HCT116 (cell line): ENCODE data around the gene COPG2. TPM values are rescaled to one million over a fixed set of nuclear protein-coding genes. Genes with fewer than 3 reads are reported as not detected.

ENCODE experiments used
- ATAC-seq: fragments of 200-7000 bp; cut with Tn5 transposase; 2 replicates; pipeline ENCODE4 v1.9.1; 2020; ENCODE audit warnings: mild to moderate bottlenecking, moderate library complexity
- BruUV-seq: library from RNA; stranded (reverse); fragments of 400-500 nt; replicated peaks from 2 replicates; lab custom pipeline; 2021; lab: Mats Ljungman, UMichigan
- CTCF ChIA-PET: fragments of 300-600 bp; sonication (Branson Sonifier 250); formaldehyde crosslinking; loops from one replicate; lab custom pipeline; 2021; ENCODE audit warnings: antibody characterized with exemption; lab: Charles Lee
- POLR2A ChIA-PET: fragments of 300-600, 350-600 bp; sonication (Branson Sonifier 250); formaldehyde crosslinking; loops from one replicate; lab custom pipeline; 2021; ENCODE audit warnings: antibody characterized with exemption; lab: Charles Lee
- RAD21 ChIA-PET, 2 experiments: fragments of 300-600 bp; sonication (Branson Sonifier 250); formaldehyde crosslinking; loops; one replicate each; lab custom pipeline; 2023; ENCODE audit warnings: low total read pairs in 2 of 2; ENCODE audit not compliant: uncharacterized antibody in 2 of 2, unreplicated experiment in 2 of 2, low non-redundant PET in 1 of 2; lab: Charles Lee
- DNase-seq: peaks from one replicate; pipeline ENCODE4 v3.0.0-alpha.2; 2010; ENCODE audit warnings: low read depth, low spot score
- H2AFZ ChIP-seq: fragments of 200-600 bp; shearing (Covaris generic), sonication (generic); 2 replicates; pipeline ENCODE4 v1.6.1; 2017; ENCODE audit warnings: low read depth, mixed run types, mixed read lengths, antibody characterized with exemption, low read length; ENCODE audit not compliant: poor library complexity, severe bottlenecking
- H3K27ac ChIP-seq: 2 replicates; pipeline ENCODE4 v1.5.1; 2012; ENCODE audit warnings: low read depth, low read length
- H3K27me3 ChIP-seq: fragments of 200-600 bp; sonication (generic); 2 replicates; pipeline ENCODE4 v1.6.1; 2016; ENCODE audit warnings: mixed run types, low read length, mixed read lengths; ENCODE audit not compliant: insufficient read depth
- H3K36me3 ChIP-seq, 2 experiments: fragments of 200-500 bp in 1 of 2; fragments of 200-600 bp in 1 of 2; sonication (Bioruptor generic) in 1 of 2; sonication (generic) in 1 of 2; 2 replicates each; pipeline versions ENCODE4 v1.5.1 to v1.6.1; 2014 to 2016; ENCODE audit warnings: low read length in 2 of 2, inconsistent platforms in 1 of 2, mixed read lengths in 1 of 2, mixed run types in 1 of 2; ENCODE audit not compliant: insufficient read depth in 2 of 2, control insufficient read depth in 1 of 2
- H3K4me1 ChIP-seq, 2 experiments: fragments of 200-600 bp in 1 of 2; sonication (generic) in 1 of 2; 2 replicates each; pipeline versions ENCODE4 v1.5.1 to v1.6.1; 2012 to 2017; ENCODE audit warnings: low read length in 2 of 2, inconsistent platforms in 1 of 2, mild to moderate bottlenecking in 1 of 2, mixed read lengths in 1 of 2, mixed run types in 1 of 2, moderate library complexity in 1 of 2; ENCODE audit not compliant: insufficient read depth in 2 of 2, control insufficient read depth in 1 of 2
- H3K4me2 ChIP-seq: fragments of 200-600 bp; sonication (generic); 2 replicates; pipeline ENCODE4 v1.6.1; 2017; ENCODE audit warnings: mixed run types, low read length, mixed read lengths
- H3K4me3 ChIP-seq, 2 experiments: fragments of 200-600 bp in 1 of 2; sonication (generic) in 1 of 2; replicated peaks in 1 of 2; 2 replicates each; pipeline ENCODE4 v1.5.1; 2011 to 2016; ENCODE audit warnings: low read length in 2 of 2, control low read depth in 1 of 2, low read depth in 1 of 2, mild to moderate bottlenecking in 1 of 2, mixed read lengths in 1 of 2, mixed run types in 1 of 2
- H3K79me2 ChIP-seq: fragments of 200-600 bp; sonication (generic); 2 replicates; pipeline ENCODE4 v1.6.1; 2017; ENCODE audit warnings: mild to moderate bottlenecking, mixed run types, low read length, moderate library complexity, mixed read lengths; ENCODE audit not compliant: insufficient read depth
- H3K9ac ChIP-seq: fragments of 200-600 bp; sonication (generic); 2 replicates; pipeline ENCODE4 v1.6.1; 2016; ENCODE audit warnings: low read length, mixed read lengths
- H3K9me2 ChIP-seq: fragments of 200-600 bp; sonication (generic), shearing (Covaris generic); 2 replicates; pipeline ENCODE4 v1.6.1; 2017; ENCODE audit warnings: mixed run types, mild to moderate bottlenecking, moderate library complexity; ENCODE audit not compliant: insufficient read depth
- H3K9me3 ChIP-seq, 2 experiments: fragments of 200-500 bp in 1 of 2; fragments of 200-600 bp in 1 of 2; sonication (Bioruptor generic) in 1 of 2; sonication (generic) in 1 of 2; 2 replicates each; pipeline ENCODE4 v1.6.1; 2014 to 2017; ENCODE audit warnings: low read length in 2 of 2, mixed read lengths in 2 of 2, inconsistent platforms in 1 of 2, low read depth in 1 of 2, mild to moderate bottlenecking in 1 of 2, mixed run types in 1 of 2, moderate library complexity in 1 of 2; ENCODE audit not compliant: control insufficient read depth in 1 of 2, insufficient read depth in 1 of 2
- H4K20me1 ChIP-seq: fragments of 200-600 bp; sonication (generic), shearing (Covaris generic); 2 replicates; pipeline ENCODE4 v1.6.1; 2017; ENCODE audit warnings: mixed run types, mild to moderate bottlenecking, moderate library complexity; ENCODE audit not compliant: insufficient read depth
- ATF3 ChIP-seq: IDR thresholded peaks from 2 replicates; pipeline ENCODE4 v1.6.1; 2012
- CEBPB ChIP-seq: IDR thresholded peaks from 2 replicates; pipeline ENCODE4 v1.6.1; 2012; ENCODE audit warnings: low read depth
- CTCF ChIP-seq, 3 experiments: fragments of 200-600 bp in 1 of 3; sonication (generic) in 1 of 3; IDR thresholded peaks in 2 of 3; conservative IDR thresholded peaks in 1 of 3; 2 replicates each; pipeline ENCODE4 v1.5.1; 2012 to 2017; ENCODE audit warnings: low read depth in 2 of 3, low read length in 2 of 3, antibody characterized with exemption in 1 of 3, borderline replicate concordance in 1 of 3, control low read depth in 1 of 3, mild to moderate bottlenecking in 1 of 3, mixed read lengths in 1 of 3, mixed run types in 1 of 3, moderate library complexity in 1 of 3; ENCODE audit not compliant: insufficient read depth in 1 of 3
- EGR1 ChIP-seq: IDR thresholded peaks from 2 replicates; pipeline ENCODE4 v1.6.1; 2012; ENCODE audit warnings: low read depth
- ELF1 ChIP-seq: IDR thresholded peaks from 2 replicates; pipeline ENCODE4 v1.6.1; 2012; ENCODE audit warnings: low read depth, borderline replicate concordance
- EZH2phosphoT487 ChIP-seq: fragments of 200-600 bp; IDR thresholded peaks from 2 replicates; pipeline ENCODE4 v1.6.1; 2018; ENCODE audit warnings: antibody characterized with exemption, borderline replicate concordance
- FOSL1 ChIP-seq: IDR thresholded peaks from 2 replicates; pipeline ENCODE4 v1.6.1; 2012; ENCODE audit warnings: low read depth
- JUND ChIP-seq: IDR thresholded peaks from 2 replicates; pipeline ENCODE4 v1.6.1; 2012
- POLR2A ChIP-seq: IDR thresholded peaks from 2 replicates; pipeline ENCODE4 v1.7.0; 2011; ENCODE audit warnings: borderline replicate concordance; ENCODE audit not compliant: insufficient read depth, insufficient read length; ENCODE audit errors: extremely low read depth
- POLR2AphosphoS5 ChIP-seq: IDR thresholded peaks from 2 replicates; pipeline ENCODE4 v1.6.1; 2011; ENCODE audit warnings: mild to moderate bottlenecking, low read depth, low read length, moderate library complexity
- RAD21 ChIP-seq: IDR thresholded peaks from 2 replicates; pipeline ENCODE4 v1.6.1; 2012; ENCODE audit warnings: low read depth, mild to moderate bottlenecking
- SIN3A ChIP-seq: IDR thresholded peaks from 2 replicates; pipeline ENCODE4 v1.6.1; 2012; ENCODE audit warnings: low read depth
- SP1 ChIP-seq: IDR thresholded peaks from 2 replicates; pipeline ENCODE4 v1.6.1; 2012; ENCODE audit warnings: low read depth
- SRF ChIP-seq: IDR thresholded peaks from 2 replicates; pipeline ENCODE4 v1.6.1; 2012; ENCODE audit warnings: low read depth
- TCF7L2 ChIP-seq: IDR thresholded peaks from 2 replicates; pipeline ENCODE4 v1.7.0; 2011; ENCODE audit warnings: borderline replicate concordance, inconsistent platforms; ENCODE audit not compliant: insufficient read depth, insufficient read length; ENCODE audit errors: extremely low read depth
- YY1 ChIP-seq: IDR thresholded peaks from 2 replicates; pipeline ENCODE4 v1.6.1; 2011; ENCODE audit warnings: low read length, low read depth, moderate library complexity, mild to moderate bottlenecking; ENCODE audit not compliant: insufficient replicate concordance; ENCODE audit errors: extremely low read depth
- ZFX ChIP-seq: fragments of 450-650 bp; IDR thresholded peaks from 2 replicates; pipeline ENCODE4 v1.6.1; 2017
- ZNF274 ChIP-seq: fragments of 200-500 bp; sonication (Bioruptor generic); IDR thresholded peaks from 2 replicates; pipeline ENCODE4 v1.6.1; 2014; ENCODE audit warnings: mild to moderate bottlenecking, low read depth, low read length, inconsistent platforms
- intact Hi-C: fragments of 100-400 bp; cut with micrococcal nuclease; formaldehyde crosslinking; loops from 2 replicates; pipeline ENCODE4 v1.10.0; 2022
- total RNA-seq: library from RNA; stranded (reverse); gene quantifications from one replicate; pipeline ENCODE4 v1.2.1, GENCODE V29; 2021; ENCODE audit not compliant: unreplicated experiment
- TF ChIP-seq, protein P1 (sequence below): IDR thresholded peaks from 2 replicates; pipeline ENCODE4 v1.6.1; 2012; ENCODE audit warnings: low read depth
- TF ChIP-seq, protein P2 (sequence below): IDR thresholded peaks from 2 replicates; pipeline ENCODE4 v1.6.1; 2011; ENCODE audit warnings: mild to moderate bottlenecking, low read length, moderate library complexity; ENCODE audit not compliant: insufficient replicate concordance; ENCODE audit errors: extremely low read depth

COPG2 gene
- total RNA-seq, 1 experiment from 2014 or later = 31.0 TPM

DNA sequence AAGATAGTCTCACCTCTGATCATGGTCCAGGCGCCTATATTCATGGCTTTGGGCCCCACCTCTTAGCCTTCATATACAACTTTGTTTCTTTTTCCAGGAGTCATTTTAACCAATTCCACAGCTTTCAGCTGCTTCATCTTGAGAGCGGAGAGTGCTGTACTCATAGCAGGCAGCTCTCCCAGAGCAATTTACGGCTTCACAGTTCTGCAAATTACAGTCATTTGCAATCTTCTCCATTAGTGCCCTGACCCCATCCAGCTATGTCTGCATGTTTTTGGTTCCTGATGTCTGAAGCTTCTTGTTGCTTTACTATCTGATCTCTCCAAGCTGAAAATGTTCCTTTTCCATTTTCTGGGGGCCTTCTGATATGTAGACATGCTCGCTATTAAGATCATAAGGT, 194.7 kb downstream of the COPG2 start:
- ChIA-PET POLR2A (no interaction called here), RAD21 (no interaction called here), CTCF (no interaction called here)
- H3K27me3 ChIP-seq = no peaks in the 10 kb centered on the region
- ATAC-seq = no peak
- H3K9me3 ChIP-seq = no peaks in the 10 kb centered on the region
- no peak overlapping the region for H3K27ac ChIP-seq
- TF ChIP-seq EGR1 (no peak), SIN3A (no peak), JUND (no peak), TCF7L2 (no peak), RAD21 (no peak), EZH2phosphoT487 (no peak), CTCF (IDR thresholded peaks at IDR 0.05 in 2 of 3, conservative IDR thresholded peaks at IDR 0.05 in 1 of 3; ENCODE audit: borderline replicate concordance in 1 of 3, insufficient read depth in 1 of 3, low read depth in 2 of 3, low read length in 2 of 3) (no peak), ELF1 (no peak), ATF3 (no peak), SP1 (no peak), FOSL1 (no peak), SRF (no peak), POLR2AphosphoS5 (no peak), YY1 (no peak), ZNF274 (no peak), POLR2A (no peak), ZFX (no peak), CEBPB (no peak)
- TF ChIP-seq, protein P1, sequence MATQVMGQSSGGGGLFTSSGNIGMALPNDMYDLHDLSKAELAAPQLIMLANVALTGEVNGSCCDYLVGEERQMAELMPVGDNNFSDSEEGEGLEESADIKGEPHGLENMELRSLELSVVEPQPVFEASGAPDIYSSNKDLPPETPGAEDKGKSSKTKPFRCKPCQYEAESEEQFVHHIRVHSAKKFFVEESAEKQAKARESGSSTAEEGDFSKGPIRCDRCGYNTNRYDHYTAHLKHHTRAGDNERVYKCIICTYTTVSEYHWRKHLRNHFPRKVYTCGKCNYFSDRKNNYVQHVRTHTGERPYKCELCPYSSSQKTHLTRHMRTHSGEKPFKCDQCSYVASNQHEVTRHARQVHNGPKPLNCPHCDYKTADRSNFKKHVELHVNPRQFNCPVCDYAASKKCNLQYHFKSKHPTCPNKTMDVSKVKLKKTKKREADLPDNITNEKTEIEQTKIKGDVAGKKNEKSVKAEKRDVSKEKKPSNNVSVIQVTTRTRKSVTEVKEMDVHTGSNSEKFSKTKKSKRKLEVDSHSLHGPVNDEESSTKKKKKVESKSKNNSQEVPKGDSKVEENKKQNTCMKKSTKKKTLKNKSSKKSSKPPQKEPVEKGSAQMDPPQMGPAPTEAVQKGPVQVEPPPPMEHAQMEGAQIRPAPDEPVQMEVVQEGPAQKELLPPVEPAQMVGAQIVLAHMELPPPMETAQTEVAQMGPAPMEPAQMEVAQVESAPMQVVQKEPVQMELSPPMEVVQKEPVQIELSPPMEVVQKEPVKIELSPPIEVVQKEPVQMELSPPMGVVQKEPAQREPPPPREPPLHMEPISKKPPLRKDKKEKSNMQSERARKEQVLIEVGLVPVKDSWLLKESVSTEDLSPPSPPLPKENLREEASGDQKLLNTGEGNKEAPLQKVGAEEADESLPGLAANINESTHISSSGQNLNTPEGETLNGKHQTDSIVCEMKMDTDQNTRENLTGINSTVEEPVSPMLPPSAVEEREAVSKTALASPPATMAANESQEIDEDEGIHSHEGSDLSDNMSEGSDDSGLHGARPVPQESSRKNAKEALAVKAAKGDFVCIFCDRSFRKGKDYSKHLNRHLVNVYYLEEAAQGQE = no peak
- TF ChIP-seq, protein P2, sequence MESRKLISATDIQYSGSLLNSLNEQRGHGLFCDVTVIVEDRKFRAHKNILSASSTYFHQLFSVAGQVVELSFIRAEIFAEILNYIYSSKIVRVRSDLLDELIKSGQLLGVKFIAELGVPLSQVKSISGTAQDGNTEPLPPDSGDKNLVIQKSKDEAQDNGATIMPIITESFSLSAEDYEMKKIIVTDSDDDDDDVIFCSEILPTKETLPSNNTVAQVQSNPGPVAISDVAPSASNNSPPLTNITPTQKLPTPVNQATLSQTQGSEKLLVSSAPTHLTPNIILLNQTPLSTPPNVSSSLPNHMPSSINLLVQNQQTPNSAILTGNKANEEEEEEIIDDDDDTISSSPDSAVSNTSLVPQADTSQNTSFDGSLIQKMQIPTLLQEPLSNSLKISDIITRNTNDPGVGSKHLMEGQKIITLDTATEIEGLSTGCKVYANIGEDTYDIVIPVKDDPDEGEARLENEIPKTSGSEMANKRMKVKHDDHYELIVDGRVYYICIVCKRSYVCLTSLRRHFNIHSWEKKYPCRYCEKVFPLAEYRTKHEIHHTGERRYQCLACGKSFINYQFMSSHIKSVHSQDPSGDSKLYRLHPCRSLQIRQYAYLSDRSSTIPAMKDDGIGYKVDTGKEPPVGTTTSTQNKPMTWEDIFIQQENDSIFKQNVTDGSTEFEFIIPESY = no peak
- intact Hi-C loops = no loop called here
- H3K79me2 ChIP-seq = no peaks in the 10 kb centered on the region
- H3K4me3 ChIP-seq = no peak overlapping the region
- no peaks in the 10 kb centered on the region for H3K36me3 ChIP-seq
- H4K20me1 ChIP-seq = no peaks in the 10 kb centered on the region
- no peak overlapping the region for H2AFZ ChIP-seq
- no TSS peak for BruUV-seq
- H3K9ac ChIP-seq = no peak overlapping the region
- H3K9me2 ChIP-seq = no peaks in the 10 kb centered on the region
- no peak for DNase-seq
- no peak overlapping the region for H3K4me2 ChIP-seq
- H3K4me1 ChIP-seq = no peaks in the 10 kb centered on the region
